NCI-H1092 treated with DMSO at 0.1 percent for 48 hours (cell line): ENCODE data around the gene OSGEPL1.
"Not testable (repeated sequence)": the region's sequence is repeated elsewhere in the genome, so short reads cannot be mapped to it uniquely, and the experiment has no call there.

Experiments used
- DNase-seq: peaks from one replicate; lab custom pipeline; 2025; lab: John Stamatoyannopoulos, UW

The OSGEPL1 gene

DNA sequence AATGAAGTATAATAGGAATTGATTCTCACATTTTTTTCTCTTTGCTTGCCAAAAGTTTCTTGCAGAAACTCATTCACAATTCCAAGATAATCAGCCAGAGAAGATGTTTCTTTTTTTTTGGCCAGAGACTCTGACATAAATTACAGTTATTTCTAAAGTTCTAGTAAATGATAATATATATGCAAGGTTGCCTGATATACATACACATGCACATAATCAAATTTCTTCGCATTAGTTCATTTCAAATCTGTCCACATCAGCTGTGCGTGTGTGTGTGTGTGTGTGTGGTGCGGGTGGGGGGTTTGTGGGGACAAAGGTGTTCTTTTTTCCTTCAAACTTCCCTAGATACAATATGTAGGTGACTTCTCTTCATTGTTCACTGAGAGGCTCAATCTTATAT is 33.2 kb downstream of the OSGEPL1 start:
- no peak for DNase-seq

DNA sequence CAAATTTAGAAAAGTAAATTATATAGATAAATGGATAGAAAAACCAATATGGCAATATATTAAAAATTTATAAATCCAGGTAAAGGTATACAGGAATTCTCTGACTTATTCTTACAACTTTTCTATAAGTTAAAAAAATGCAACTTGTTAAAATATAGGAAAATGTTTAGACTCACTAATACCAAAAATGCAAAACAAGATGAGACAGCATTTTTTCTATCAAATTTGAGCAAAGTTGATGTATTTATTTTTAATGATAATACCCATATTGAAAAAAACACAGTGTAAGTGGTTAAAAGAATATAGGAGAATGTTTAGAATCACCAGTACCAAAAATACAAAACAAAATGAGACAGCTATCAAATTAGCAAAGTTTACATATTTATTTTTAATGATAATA is 35.7 kb downstream of the OSGEPL1 start:
- DNase-seq: no peak

DNA sequence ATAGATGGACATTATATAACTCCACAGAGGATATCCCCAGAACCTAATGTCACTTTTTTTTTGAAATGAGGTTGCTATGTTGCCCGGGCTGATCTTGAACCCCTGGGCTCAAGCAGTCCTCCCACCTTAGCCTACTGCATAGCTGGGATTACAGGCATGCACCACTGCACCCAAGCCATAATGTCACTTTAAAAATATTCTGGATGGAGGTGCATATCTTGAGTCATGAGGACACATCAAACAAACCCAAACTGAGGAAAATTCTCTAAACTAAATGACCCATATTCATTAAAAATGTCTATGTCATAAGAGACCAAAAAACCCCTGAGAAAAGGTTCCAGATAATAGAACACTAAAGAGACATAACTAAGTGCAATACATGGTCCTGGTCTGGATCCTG is 36.3 kb downstream of the OSGEPL1 start:
- DNase-seq: no peak

DNA sequence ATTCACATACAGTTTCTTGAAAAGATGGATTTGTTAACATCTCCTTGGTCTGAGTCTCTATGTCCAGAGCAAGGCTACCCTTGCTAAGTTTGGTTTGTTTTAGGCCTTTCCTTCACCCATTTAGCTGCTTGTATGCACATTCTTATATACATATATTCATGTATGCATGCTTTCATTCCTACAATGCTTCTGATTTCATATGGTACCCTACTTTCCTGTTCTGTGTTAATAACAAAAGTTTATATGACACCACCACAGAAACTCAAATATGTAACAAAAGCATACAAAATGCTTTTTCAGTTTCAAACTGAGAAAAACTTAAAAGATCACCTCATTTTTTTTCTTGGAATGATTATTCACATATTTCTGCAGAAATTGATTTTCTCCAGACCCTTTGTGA is 39.4 kb downstream of the OSGEPL1 start:
- no peak for DNase-seq

DNA sequence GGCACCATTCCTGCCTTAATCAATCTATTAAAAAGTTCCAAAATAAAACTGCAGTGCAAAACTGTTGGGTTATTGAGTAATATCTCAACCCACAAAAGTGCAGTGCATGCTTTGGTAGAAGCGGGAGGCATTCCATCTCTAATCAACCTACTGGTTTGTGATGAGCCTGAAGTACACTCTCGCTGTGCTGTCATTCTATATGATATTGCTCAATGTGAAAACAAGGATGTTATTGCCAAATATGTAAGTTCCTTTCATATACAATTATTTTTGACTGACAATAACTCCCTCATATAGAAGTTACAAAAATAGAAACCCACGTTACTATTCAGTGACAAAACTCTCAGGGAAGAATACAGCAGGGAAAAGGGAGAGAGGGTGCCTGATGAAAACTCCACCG is 43.0 kb downstream of the OSGEPL1 start:
- DNase-seq: no peak

DNA sequence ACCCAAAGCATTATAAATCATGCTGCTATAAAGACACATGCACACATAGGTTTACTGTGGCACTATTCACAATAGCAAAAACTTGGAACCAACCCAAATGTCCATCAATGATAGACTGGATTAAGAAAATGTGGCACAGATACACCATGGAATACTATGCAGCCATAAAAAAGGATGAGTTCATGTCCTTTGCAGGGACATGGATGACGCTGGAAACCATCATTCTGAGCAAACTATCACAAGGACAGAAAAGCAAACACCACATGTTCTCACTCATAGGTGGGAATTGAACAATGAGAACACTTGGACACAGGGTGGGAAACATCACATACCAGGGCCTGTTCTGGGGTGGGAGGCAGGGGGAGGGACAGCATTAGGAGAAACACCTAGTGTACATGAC is 45.0 kb downstream of the OSGEPL1 start:
- not testable (repeated sequence) for DNase-seq

DNA sequence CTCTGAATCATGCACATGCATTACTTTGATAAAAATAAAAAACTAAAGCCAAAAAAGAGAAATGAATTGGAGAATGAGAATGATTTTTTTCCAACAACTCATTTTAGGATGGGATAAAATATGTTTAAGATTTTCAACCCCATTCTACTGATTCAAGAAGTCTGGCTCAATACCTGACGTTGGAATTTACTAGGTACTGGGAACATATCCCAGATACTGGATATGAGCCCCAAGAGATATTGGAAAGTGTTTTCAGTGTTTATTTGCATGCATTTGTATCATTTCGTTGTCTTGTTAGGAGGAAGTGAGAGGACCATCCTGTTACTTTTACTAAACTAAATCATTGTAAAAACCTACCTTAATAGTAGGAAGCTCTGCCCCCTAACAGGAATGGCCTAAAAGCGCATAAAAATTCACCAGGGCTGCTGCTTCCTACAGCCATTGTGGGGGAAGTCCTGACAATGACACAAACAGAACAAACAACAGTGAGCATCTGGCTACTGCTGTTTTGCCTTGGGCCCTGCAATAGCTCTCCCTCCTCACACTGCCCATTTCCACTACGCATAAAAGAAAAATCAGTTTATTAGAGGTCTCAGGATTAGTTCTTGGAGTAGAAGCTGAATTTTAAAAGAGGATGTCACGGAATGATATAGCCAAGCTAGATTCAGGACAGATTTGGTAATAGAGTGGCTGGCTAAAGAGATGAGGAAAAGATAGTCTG is 52.9 kb downstream of the OSGEPL1 start:
- no peak for DNase-seq

DNA sequence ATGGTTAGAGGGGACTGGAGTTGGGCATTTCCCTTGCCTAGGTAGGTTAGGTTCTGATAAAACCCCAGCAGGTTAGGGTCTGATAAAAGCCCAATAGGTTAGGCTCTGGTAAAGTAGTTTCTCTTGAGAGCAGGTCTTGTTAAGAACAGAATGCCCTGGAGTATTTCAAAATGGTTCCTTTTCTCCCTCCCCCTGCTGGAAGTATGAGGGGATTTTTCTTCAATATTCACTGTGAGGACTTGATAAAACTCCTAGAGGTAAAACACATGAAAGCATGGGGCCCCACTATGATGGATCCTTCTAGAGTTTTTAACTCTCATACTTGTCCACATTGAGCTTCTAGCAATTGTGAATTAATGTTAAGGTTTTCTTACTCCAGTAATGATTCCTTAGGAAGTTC is 60.5 kb downstream of the OSGEPL1 start:
- DNase-seq: no peak

DNA sequence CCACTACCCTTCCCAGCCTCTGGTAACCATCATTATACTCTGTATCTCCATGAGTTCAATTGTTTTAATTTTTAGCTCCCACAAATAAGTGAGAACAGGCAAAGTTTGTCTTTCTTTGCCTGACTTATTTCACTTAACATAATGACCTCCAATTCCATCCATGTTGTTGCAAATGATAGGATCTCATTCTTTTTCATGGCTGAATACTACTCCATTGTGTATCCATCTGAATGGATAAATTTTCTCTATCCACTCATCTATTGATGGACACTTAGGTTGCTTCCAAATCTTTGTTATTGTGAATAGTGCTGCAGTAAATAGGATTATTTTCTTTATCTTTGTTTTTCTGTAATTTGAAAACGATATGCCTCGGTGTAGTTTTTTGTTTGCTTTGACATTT is 61.9 kb downstream of the OSGEPL1 start:
- DNase-seq: no peak

DNA sequence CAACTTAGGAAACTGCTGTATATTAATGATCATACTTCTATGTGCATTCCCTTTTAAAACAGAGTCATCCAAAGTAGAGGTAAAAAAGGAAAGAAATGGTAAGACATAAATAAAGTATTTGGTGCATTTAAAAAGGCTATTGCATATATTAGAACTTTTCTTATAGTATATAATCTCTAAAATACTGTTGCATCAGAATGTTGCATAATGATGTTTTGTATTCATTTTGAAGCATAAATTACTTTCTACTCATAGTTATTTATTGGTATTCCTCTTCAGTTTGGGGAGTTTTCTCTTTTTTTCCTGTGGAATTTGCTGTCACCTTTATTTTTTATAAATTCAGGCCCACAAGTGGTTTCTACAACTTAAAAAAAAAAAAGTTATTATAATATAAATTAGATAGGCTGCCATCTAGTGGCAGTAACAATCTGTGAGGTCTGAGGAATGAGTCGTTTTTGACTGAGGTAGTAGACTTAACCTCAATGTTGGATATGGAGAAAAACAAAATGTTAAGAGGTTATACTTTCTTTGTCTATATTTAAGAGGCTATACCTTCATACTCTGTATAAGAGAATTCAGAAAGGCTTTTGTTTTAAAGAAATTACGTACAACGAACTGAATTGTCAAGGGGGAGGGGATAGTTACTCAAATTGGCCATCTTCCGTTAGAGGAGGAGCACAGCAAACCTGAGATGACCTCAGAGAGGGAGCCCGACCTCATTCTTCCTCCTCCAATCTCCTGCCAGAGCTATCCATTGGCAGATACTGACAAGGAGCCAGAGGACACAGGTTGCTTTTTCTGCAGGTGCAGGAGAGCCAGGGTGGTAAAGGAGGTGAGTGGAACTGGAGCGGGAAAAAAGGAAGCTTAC is 64.3 kb downstream of the OSGEPL1 start:
- peak; percentile 15 for DNase-seq
